Lower leg skin (tissue), 3 donors: ENCODE data around the gene DOCK7.

Experiments used
- POLR2A ChIP-seq, 2 donors: fragments of 450-650 bp; IDR thresholded peaks; one replicate each; pipeline ENCODE4 v1.6.1; 2016 to 2017; ENCODE audit warnings: antibody characterized with exemption in 2 of 2, mild to moderate bottlenecking in 1 of 2, moderate library complexity in 1 of 2
- TF ChIP-seq, protein P1 (sequence below), 3 donors: fragments of 450-650 bp; IDR thresholded peaks; one replicate each; pipeline ENCODE4 v1.5.1; 2016; ENCODE audit warnings: antibody characterized with exemption in 3 of 3, mild to moderate bottlenecking in 3 of 3, moderate library complexity in 2 of 3

DNA sequence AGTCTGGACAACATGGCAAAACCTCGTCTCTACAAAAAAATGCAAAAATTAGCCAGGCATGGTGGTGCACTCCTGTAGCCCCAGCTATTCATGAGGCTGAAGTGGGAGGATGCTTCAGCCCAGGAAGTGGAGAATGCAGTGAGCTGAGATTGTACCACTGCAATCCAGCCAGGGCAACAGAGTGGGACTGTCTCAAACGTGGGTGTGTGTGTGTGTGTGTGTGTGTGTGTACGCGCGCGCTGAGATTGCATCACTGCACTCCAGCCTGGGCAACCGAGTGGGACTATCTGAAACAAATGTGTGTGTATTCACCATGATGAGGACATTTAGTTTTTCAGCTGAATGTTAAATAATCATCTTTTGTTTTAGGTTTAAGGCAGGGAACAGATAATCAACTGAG, 230.2 kb downstream of the DOCK7 start:
- TF ChIP-seq, protein P1, sequence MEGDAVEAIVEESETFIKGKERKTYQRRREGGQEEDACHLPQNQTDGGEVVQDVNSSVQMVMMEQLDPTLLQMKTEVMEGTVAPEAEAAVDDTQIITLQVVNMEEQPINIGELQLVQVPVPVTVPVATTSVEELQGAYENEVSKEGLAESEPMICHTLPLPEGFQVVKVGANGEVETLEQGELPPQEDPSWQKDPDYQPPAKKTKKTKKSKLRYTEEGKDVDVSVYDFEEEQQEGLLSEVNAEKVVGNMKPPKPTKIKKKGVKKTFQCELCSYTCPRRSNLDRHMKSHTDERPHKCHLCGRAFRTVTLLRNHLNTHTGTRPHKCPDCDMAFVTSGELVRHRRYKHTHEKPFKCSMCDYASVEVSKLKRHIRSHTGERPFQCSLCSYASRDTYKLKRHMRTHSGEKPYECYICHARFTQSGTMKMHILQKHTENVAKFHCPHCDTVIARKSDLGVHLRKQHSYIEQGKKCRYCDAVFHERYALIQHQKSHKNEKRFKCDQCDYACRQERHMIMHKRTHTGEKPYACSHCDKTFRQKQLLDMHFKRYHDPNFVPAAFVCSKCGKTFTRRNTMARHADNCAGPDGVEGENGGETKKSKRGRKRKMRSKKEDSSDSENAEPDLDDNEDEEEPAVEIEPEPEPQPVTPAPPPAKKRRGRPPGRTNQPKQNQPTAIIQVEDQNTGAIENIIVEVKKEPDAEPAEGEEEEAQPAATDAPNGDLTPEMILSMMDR (IDR thresholded peaks at IDR 0.05) = no peak
- TF ChIP-seq POLR2A (IDR thresholded peaks at IDR 0.05) = no peak
